ENCODE data around the gene RALGPS1. TPM values are rescaled to one million over a fixed set of nuclear protein-coding genes. Genes with fewer than 3 reads are reported as not detected.

Gene RALGPS1
- total and polyA plus RNA-seq, 8 donors, result 4.7 to 150 (median 42.2) TPM

DNA sequence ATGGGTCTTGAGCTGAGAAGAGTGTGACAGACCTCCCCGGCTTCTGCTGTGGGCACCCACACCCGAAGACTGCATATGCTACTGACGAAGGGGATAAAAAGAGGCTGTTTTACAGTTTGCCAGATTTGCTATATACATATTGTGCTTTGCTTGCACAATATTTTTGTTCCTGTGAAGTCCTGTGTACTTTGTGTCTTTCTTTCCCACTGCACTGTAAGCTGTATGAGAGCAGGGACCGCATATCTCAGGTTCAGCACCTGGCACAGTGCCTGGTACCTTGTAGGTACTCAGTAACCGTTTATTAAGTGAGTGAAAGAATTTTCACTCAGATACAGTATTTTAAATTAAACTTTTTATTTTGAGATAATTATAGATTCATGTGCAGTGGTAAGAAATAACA lies 341.7 kb downstream of the RALGPS1 start:
- TF ChIP-seq EP300 (IDR thresholded peaks at IDR 0.05) (no peak), POLR2A (IDR thresholded peaks at IDR 0.05) (no peak), POLR2AphosphoS5 (IDR thresholded peaks at IDR 0.05) (no peak)
- TF ChIP-seq, protein P1, sequence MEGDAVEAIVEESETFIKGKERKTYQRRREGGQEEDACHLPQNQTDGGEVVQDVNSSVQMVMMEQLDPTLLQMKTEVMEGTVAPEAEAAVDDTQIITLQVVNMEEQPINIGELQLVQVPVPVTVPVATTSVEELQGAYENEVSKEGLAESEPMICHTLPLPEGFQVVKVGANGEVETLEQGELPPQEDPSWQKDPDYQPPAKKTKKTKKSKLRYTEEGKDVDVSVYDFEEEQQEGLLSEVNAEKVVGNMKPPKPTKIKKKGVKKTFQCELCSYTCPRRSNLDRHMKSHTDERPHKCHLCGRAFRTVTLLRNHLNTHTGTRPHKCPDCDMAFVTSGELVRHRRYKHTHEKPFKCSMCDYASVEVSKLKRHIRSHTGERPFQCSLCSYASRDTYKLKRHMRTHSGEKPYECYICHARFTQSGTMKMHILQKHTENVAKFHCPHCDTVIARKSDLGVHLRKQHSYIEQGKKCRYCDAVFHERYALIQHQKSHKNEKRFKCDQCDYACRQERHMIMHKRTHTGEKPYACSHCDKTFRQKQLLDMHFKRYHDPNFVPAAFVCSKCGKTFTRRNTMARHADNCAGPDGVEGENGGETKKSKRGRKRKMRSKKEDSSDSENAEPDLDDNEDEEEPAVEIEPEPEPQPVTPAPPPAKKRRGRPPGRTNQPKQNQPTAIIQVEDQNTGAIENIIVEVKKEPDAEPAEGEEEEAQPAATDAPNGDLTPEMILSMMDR (IDR thresholded peaks at IDR 0.05), result no peak
- DNase-seq, result peak in 1 of 2 donors; percentile 49
- Histone ChIP-seq H3K4me1 (no peaks in the 10 kb centered on the region), H3K4me3 (no peak overlapping the region), H3K27ac (no peak overlapping the region), H3K36me3 (no peaks in the 10 kb centered on the region), H3K27me3 (no peaks in the 10 kb centered on the region), H3K9me3 (no peaks in the 10 kb centered on the region)
- WGBS, 5 donors, result 66 to 76% (median 72%) methylated on average over 5 of the region's 5 CpGs
- intact Hi-C loops (cut with DNase I; ENCODE audit: low total_unique reads), result no loop called here

- Histone ChIP-seq H3K4me3 (no peak overlapping the region), H3K36me3 (no peaks in the 10 kb centered on the region), H3K27ac (no peak overlapping the region), H3K9me3 (no peaks in the 10 kb centered on the region), H3K4me1 (peaks cover 0 to 15% (median 3%) of the 10 kb centered on the region in 4 donors), H3K27me3 (no peaks in the 10 kb centered on the region)
- intact Hi-C loops (cut with DNase I; ENCODE audit: low total_unique reads), result no loop called here
- 71 to 87% (median 82%) methylated on average over 7 of the region's 7 CpGs for WGBS, 5 donors
- peak in 1 of 2 donors; percentile 37 for DNase-seq
- no peak for TF ChIP-seq EP300 (IDR thresholded peaks at IDR 0.05)
- TF ChIP-seq POLR2AphosphoS5 (IDR thresholded peaks at IDR 0.05), result no peak
- TF ChIP-seq, protein P1 (IDR thresholded peaks at IDR 0.05), result no peak
- no peak for TF ChIP-seq POLR2A (IDR thresholded peaks at IDR 0.05)
Observed at GRCh38 chr9:127258606-127259471, 344.3 kb downstream of the RALGPS1 start.

DNA sequence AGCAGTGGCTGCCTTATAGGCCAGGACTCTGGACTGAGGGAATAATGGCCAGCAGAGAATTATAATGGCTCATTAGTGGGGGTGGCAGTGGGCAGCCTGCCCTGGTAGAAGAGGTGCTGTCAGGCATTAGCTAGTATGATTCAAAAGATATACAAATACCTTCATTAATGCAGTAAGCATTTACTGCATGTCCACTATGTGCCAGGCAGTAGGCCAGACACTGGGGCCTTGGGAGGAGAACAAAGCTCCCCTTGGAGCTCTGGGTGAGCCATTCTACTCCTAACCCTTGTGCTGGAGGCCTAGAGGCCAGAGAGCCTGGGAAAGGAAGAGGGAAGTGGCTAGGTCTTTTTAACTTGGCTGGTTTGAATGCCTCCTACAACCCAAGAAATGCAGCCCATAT lies 348.0 kb downstream of the RALGPS1 start:
- no peak for DNase-seq
- Histone ChIP-seq H3K27me3 (no peaks in the 10 kb centered on the region), H3K9me3 (no peaks in the 10 kb centered on the region), H3K27ac (no peak overlapping the region), H3K4me3 (no peak overlapping the region), H3K4me1 (peaks cover 0 to 28% (median 9%) of the 10 kb centered on the region in 4 donors), H3K36me3 (no peaks in the 10 kb centered on the region)
- intact Hi-C loops (cut with DNase I; ENCODE audit: low total_unique reads), result no loop called here
- TF ChIP-seq, protein P1 (IDR thresholded peaks at IDR 0.05), result no peak
- TF ChIP-seq EP300 (IDR thresholded peaks at IDR 0.05) (no peak), POLR2AphosphoS5 (IDR thresholded peaks at IDR 0.05) (no peak), POLR2A (IDR thresholded peaks at IDR 0.05) (no peak)

- no peaks in the 10 kb centered on the region for H3K27me3 ChIP-seq
- intact Hi-C loops (cut with DNase I; ENCODE audit: low total_unique reads), result no loop called here
- no peaks in the 10 kb centered on the region for H3K36me3 ChIP-seq
- H3K4me3 ChIP-seq, result no peak overlapping the region
- no peak for DNase-seq
- TF ChIP-seq EP300 (IDR thresholded peaks at IDR 0.05) (no peak), POLR2A (IDR thresholded peaks at IDR 0.05) (no peak), POLR2AphosphoS5 (IDR thresholded peaks at IDR 0.05) (no peak)
- TF ChIP-seq, protein P1 (IDR thresholded peaks at IDR 0.05), result no peak
- no peaks in the 10 kb centered on the region for H3K9me3 ChIP-seq
- peaks cover 0 to 28% (median 9%) of the 10 kb centered on the region in 4 donors for H3K4me1 ChIP-seq
- 92 to 98% (median 96%) methylated on average over 9 of the region's 9 CpGs for WGBS, 5 donors
- no peak overlapping the region for H3K27ac ChIP-seq
Observed at GRCh38 chr9:127263237-127263636, 348.7 kb downstream of the RALGPS1 start.
